GM10847 (cell line): ENCODE results near the gene PLEKHS1.

Experiments used
- POLR2A ChIP-seq: IDR thresholded peaks from 2 replicates; pipeline ENCODE4 v1.6.1; 2011; ENCODE audit not compliant: insufficient read length; ENCODE audit errors: extremely low read depth

PLEKHS1 gene

DNA sequence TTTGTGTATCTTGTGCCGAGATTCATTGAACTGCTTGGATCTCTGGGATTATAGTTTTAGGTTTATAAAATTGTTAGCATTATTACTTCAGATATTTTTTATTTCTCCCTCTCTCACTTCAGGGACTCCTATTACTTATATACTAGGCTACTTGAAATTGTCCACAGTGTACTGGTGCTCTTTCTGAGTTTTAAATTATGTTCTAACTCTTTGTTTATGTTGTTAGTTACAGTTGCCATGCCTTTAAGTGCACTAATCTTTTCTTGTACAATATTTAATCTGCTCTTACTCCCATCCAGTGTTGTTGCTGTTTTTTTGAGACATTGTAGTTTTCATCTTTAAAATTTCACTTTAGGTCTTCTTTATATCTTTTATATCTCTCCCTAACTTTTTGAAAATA lies 13.1 kb downstream of the PLEKHS1 start:
- no peak for TF ChIP-seq POLR2A

DNA sequence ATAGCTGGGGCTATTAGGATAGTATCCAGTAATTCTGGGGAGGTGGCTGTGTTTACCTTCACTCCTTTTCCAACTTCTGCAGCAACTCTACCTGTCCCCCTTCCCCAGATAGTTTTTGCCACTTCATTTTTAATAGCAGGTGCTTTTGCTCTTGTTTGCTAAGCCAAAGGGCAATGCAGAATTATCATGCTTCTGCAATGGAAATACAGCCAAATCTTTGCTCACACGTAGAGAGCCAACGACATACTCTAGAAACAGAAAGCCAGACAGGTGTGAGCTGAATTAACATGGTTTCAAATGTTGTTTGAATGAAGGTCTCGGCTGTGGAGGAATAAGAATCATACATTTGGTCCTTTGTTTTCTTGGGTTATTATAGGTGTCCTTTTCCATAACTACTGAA lies 14.4 kb downstream of the PLEKHS1 start:
- no peak for TF ChIP-seq POLR2A

DNA sequence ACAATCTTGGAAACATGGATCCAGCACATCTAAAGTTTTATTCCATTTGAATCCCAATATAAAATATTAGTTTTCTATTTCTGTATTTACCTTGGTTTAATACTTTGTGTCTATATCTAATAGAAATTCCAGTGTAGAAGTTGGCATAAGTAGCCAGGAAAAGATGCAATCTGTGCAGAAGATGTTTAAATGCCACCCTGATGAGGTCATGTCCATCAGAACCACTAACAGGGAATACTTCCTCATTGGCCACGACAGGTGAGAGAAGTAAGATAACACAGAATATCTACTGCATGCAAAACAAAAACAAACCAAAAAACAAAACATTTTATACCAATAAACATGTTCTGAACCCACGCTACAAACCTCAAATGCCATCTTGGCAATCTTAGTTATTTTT lies 15.7 kb downstream of the PLEKHS1 start:
- TF ChIP-seq POLR2A = no peak

DNA sequence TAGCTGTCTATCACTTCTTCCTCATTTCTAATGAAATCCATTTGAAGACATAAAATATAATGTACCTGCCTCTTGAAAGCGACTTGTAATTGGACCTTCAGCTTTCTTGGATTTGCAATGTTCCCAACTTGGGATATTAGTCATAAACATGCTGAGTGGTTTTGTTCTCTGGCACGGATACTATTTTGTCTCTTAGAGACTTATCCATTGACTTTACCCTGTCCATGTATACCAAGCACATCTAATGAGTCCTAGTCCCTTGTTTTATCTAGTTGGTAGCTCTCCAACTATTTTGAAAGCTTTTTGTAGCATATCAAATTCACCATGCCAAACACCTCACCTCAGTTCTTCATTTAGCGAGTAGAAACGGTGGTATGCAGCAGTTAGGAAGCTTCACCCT lies 18.9 kb downstream of the PLEKHS1 start:
- no peak for TF ChIP-seq POLR2A

DNA sequence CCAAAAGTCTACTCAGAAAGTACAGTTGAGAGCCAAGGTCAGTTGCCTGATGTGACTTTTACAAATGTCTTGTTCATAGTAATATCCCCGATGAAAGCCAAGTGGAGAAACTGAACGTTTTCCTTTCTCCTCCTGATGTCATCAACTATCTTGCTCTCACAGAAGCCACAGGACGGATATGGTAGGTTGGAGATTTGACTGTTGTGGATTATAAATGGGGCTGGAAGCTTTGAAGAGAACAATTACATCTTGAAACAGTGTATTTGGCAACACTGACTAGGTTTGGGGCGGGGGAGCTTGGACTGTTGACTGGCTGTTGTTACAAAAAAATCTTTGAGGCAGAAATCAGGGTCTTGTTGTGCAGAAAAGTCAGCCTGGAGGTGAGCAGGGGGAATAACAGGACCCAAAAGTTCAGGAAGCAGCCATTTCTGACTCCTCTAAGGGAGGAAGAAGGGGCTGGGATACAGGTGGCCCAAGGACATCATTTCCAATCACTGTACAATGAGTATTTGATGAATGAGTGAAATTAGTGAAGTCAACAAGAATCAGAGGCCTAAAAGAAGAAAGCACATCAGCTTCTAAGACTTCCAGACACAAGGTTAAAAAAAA lies 24.3 kb downstream of the PLEKHS1 start:
- TF ChIP-seq POLR2A = no peak

DNA sequence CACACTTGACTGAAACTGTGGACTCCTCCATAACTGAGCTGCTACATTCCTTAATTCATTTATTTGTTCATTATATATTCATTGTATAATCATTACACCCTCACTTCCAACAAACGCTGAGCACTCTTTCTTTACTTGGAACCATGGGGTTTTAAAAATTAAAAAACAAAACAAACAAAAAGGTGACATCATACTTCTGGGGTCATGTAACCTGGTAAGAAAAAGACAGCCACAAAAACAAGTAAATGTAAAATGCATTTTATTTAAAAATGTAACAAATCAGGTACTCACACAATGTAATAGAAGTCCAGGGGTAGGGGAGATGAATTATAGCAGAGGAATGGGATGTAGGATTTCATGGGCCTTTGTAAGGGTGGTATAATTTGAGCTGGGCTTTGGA lies 25.1 kb downstream of the PLEKHS1 start:
- no peak for TF ChIP-seq POLR2A

DNA sequence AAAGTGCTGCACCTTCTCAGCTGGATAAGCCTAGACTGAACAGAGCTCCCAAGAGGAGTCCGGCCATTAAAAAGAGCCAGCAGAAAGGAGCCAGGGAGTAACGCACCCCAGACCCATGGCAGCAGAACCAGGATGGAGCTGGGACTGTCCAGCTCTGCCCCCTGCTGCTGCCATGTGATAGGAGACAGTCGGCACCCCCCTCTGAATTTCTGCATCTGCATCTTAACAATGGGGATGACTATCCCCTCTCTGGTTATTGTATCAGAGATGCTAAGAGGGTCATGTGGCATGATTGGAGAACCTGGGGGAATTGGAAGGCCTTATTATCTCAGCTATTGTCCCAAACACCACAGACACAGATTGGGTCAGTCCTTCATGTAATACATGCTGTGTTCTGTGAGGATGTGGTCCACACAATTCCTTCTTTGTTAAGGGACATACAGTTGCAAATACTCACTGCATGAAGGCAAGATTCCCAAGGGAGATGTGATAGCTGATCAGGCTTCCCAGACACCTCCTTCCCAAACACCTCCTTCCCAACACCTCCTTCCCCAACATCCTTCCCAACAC lies 29.3 kb downstream of the PLEKHS1 start:
- TF ChIP-seq POLR2A = no peak

DNA sequence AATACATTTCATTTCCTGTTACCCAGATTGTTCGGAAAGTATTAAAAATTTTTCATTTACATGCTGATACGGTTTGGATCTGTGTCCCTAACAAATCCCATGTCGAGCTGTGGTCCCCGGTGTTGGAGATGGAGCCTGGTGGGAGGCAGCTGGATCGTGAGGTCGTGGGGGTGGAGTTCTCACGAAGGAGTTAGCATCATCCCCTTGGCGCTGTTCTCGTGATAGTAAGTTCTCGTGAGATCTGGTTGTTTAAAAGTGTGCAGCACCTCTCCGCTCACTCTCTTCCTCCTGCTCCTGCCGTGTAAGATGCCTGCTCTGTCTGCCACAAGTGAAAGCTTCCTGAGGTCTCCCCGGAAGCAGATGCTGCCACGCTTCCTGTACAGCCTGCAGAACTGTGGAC lies 30.9 kb downstream of the PLEKHS1 start:
- no peak for TF ChIP-seq POLR2A

DNA sequence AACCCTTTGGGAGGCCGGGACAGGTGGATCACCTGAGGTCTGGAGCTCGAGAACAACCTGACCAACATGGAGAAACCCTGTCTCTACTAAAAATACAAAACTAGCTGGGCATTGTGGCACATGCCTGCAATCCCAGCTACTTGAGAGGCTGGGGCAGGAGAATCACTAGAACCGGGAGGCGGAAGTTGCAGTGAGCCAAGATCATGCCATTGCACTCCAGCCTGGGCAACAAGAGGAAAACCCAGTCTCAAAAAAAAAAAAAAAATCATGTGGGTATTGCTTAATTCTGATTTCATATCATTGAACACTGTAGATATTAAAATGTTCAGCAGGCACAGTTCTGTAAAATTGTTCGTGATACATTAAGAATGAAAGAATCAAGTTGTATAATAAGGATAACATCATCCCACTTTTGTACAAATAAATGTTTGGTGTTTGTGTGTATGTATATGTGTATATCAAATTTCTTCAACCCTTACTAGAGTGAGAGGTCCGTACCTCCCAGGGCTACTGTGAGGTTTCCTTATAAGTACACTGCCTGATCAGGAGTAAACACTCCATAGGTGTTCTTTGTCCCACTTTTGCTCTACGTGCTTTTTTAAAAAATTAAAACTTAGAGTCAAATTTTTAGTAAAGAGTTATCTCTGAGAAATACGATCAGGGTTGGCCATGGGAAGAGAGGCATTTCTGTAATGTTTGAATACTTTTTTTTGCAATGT lies 31.7 kb downstream of the PLEKHS1 start:
- no peak for TF ChIP-seq POLR2A

DNA sequence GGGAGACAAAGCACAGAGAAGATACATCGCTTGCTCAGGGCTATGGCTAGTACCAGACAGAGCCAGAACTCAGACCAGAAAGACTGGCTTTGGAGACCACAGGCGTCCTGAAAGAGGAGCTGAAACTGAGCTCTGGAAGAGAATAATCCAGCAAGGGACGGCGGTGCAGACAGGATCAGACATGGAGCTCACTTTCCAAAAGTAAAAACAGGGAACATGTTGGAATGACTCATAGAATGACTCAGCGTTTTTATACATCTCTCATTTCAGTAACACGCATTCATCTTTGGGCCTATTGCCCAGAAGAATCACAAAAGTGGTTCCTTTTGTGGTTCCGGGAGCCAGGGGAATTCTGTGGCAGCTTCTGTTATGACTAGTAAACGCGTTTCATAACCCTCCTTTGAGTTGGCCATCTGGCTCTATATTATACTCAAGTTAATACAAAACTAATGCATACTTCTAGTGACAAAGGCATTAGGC lies 37.2 kb downstream of the PLEKHS1 start:
- TF ChIP-seq POLR2A = no peak

DNA sequence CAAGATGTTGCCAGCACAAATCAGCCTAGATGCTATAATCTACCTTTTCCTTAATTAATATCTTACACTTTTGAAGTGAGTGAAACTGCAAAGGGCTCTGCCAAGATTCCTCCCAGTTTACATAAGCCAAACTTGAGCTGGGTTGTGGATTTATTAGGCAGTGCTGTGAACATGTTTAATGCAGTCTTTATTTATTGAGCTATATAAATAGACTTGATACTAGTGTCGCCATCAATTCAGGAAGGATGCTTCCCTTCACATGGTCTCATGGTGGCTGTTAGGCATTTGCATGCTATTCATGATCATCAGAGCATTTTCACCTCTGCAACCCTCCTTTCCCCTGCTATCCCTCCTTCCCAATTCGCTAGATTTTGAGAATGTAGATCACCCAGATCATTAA lies 40.2 kb downstream of the PLEKHS1 start:
- TF ChIP-seq POLR2A = no peak

DNA sequence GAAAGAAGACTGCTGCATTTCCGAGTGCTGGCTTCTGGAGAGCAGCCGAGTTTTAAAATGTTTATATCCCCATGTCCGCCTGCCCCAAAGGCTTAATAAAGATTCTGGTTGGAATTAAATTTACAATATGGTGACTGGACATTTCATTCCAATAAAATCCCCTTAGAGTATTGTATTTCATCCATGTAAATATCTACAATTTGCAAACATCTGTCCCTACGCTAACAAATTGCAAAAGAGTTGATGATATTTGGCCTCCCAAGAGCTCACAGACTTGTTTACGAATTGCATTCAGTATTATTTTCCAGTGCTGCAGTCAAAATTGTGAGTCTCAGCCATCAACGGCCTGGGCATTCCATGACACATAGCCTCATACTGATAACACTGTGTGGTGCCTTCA lies 50.1 kb downstream of the PLEKHS1 start:
- TF ChIP-seq POLR2A = no peak

DNA sequence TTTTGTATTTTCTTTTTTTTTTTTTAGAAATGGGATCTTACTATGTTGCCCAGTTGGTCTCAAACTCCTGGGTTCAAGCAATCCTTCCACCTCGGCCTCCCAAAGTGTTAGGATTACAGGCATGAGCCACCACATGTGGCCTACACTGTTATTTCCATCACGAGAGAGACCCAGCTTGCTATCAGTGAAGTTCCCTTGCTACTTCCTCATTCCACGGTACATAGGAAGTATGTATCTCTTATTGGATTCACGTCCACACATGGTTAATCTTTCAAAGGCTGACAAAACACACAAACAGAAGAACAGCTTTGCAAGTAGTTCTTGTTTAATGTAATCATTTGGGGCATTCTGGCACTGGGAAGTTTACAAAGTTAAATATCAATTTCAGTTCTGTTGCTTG lies 51.5 kb downstream of the PLEKHS1 start:
- no peak for TF ChIP-seq POLR2A

DNA sequence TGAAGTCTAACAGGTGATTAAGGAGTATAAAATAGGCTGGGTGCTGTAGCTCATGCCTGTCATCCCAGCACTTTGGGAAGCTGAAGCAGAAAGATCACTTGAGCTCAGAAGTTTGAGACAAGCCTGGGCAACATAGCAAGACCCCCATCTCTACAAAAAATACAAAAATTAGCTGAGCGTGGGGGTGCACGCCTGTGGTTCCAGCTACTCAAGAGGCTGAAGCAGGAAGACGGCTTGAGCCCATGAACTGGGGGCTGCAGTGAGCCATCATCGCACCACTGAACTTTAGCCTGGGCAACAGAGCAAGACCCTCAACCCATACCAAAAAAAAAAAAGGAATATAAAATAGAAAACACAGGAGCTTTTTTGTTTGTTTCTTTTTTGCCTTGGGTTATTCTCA lies 55.0 kb downstream of the PLEKHS1 start:
- TF ChIP-seq POLR2A = no peak

DNA sequence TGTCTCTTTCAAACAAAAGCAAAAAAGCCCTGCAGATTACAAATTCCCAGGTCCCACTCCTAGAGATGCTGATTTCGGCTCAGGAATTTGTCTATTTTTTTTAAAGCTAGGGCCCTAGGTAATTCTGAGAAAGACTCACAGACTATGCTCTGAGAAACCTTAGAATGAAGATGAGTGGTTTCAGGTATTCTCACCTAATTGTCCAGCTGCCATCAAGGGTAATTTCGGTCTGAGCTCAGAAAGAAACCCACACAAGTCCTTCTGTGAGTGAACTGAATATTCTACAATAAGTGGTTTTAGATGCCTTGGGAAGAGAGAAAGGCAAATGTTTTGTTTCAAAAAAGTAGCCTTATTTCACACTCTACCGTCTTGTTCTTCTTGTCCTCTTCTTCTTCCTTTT lies 56.7 kb downstream of the PLEKHS1 start:
- no peak for TF ChIP-seq POLR2A

DNA sequence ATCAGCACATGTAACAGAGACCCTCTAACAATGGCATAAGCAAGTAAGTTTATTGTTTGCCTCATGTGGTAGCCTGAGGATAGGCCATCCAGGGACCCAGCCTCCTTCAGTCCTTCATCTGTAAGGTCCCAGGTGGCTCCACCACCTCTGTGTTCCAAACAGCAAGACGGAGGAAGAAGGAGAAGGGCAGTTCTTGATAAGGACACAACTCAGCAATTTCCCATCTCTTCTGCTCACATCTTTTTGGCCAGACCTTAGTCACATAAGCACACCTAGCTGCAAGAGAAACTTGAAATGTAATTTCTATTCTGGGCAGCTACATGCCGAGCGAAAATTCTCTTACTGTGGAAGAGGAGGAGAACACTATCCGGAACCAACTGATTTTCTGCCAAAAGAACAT lies 68.5 kb downstream of the PLEKHS1 start:
- no peak for TF ChIP-seq POLR2A

DNA sequence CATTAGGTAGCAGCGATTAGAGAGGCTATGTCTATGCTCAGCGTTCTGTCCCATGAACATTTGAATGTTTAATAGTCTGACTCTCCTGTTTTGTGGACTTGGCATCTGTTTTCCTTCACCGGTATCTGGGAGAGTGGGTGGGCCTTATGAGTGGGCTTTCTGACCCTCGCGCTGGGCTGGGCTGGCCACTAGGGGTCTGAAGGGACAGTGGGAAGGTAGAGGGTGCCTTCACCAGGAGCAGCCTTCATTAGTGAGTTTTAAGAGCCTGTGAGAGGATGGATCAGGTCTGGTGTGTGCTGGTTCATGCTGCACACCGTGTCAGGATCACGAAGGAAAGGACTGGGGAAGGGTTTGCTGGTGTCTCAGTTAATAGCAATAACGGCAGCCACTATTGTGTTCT lies 69.0 kb downstream of the PLEKHS1 start:
- no peak for TF ChIP-seq POLR2A
